UCSD-AML1 (cell line): ENCODE results near the gene NT5E.

Source experiments
- DNase-seq: peaks from one replicate; lab custom pipeline; 2025; ENCODE audit not compliant: unreplicated experiment; lab: John Stamatoyannopoulos, UW

The NT5E gene

GRCh38 chr6:85421181-85421580, 28.7 kb upstream of the NT5E start:
- DNase-seq = no peak

DNA sequence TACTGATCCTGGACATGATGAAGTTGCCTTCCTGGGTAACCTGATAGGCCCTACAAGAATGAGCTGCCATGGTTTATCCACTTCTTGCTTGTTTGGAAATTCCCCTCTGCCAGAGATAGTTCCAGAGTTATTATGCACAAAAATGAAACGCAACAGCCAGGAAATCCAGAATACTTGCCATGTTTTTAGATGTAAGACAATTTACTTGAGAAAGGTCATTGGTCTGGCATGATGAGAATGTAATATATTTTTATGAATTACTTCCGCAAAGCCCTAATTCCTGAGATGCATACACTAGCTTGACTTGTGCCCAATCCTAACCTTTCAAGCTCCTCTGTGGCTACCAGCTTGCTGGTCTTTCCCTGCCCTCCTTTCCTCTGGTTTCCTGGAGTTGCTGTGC, 27.9 kb upstream of the NT5E start:
- no peak for DNase-seq

DNA sequence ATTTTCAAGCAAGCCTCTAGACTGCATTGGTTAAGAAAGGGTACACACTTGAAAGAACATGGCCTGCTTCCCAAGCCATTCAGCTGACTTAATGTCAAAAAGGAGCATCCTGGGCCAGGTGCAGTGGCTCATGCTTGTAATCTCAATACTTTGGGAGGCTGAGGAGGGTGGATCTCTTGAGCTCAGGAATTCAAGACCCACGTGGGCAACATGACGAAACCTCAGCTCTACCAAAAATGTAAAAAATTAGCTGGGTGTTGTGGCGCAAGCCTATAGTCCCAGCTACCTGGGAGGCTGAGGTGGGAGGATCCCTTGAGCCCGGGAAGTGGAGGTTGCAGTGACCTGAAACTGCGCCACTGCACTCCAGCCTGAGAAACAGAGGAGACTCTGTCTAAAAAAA, 26.9 kb upstream of the NT5E start:
- no peak for DNase-seq

- no peak for DNase-seq
These were observed 24.9 kb upstream of the NT5E start for GRCh38 chr6:85424981-85425380.

GRCh38 chr6:85425997-85426396, 23.9 kb upstream of the NT5E start:
- DNase-seq = no peak

- no peak for DNase-seq
These were observed 21.4 kb upstream of the NT5E start for GRCh38 chr6:85428486-85428885.

DNA sequence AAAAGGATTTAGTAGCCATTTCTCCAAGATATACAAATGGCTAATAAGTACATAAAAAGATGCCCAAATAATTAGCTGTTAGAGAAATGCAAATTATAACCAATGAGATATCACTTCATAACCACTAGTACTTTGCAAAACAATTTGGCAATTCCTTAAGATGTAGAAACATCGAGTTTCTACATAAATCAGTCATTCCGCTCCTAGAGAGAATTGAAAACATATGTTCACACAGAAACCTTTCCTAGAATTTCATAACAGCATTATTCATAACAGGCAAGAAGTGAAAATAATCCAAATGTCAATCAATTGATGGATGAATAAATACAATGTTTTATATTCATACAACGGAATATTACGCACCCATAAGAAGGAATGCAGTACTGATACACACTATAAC, 20.5 kb upstream of the NT5E start:
- no peak for DNase-seq

DNA sequence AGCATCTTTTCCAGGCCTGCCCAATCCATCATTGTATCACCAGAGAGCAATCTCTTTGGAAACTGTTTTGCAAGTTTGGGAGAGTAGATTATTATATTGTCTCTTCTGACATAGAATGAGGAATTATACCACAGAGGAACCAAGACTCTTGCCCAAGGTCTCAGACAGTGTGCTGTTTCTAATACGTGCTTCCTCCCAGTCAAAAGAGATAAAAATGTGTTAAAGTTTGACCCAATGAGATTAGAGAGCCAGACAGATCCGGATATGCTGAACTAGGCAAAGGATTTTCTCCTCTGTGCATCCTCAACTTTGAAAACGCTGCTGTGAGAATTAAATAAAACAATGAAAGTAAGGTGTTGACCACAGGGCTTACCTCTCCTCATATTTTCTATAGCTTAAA, 18.6 kb upstream of the NT5E start:
- no peak for DNase-seq

GRCh38 chr6:85432554-85432953, 17.3 kb upstream of the NT5E start:
- no peak for DNase-seq

DNA sequence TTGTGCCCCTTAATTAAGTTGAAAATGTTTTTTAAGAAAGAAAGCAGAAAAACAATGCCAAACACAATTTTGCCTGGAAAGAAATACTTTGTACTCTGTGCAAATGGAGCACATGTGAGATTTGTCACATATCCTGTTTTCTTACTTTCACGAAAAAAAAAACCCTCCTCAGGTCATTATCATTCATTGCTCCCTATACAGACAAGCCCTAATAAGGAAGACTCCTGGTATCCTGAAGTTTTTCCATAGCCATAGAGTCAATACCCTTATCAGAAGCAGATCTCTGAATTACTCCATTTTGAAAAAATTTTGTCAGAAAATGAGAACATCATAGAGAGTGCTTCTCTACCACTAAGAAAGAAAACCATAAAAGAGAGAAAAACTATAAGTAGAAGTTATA, 14.0 kb upstream of the NT5E start:
- DNase-seq = no peak

GRCh38 chr6:85436411-85436810, 13.5 kb upstream of the NT5E start:
- DNase-seq = no peak

DNA sequence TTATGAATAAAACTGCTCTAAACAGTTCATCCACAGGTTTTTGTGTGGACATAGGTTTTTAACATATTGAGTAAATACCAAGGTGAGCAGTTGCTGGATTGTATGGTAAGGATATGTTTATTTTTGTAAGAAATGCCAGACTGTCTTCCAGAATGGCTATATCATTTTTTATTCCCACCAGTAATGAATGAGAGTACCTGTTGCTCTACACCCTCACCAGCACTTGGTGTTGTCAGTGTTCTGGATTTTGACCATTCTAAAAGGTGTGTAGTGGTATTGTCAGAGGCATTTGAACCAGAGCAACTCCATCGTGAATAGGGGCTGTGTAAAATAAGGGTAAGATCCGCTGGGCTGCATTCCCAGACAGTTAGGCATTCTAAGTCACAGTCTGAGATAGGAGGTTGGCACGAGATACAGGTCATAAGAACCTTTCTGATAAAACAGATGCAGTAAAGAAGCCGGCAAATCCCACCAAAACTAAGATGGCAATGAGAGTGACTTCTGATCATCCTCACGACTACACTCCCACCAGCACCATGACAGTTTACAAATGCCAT, 12.9 kb upstream of the NT5E start:
- no peak for DNase-seq

- no peak for DNase-seq
These were observed 6.3 kb upstream of the NT5E start for GRCh38 chr6:85443349-85444117.

DNA sequence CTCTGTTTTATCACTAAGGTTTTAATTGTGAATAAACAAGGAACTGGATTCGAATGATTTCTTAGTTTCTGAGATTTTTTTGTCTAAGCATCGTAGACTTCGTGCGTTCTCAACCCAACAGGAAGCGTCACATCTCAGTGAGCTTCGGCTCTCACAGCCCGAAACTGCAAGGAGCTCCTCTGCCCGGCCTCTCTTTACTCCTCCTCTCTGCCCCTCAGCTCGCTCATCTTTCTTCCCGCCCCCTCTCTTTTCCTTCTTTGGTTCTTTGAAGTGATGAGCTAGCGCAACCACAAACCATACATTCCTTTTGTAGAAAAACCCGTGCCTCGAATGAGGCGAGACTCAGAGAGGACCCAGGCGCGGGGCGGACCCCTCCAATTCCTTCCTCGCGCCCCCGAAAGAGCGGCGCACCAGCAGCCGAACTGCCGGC, 480 bp upstream of the NT5E start:
- DNase-seq = no peak

DNA sequence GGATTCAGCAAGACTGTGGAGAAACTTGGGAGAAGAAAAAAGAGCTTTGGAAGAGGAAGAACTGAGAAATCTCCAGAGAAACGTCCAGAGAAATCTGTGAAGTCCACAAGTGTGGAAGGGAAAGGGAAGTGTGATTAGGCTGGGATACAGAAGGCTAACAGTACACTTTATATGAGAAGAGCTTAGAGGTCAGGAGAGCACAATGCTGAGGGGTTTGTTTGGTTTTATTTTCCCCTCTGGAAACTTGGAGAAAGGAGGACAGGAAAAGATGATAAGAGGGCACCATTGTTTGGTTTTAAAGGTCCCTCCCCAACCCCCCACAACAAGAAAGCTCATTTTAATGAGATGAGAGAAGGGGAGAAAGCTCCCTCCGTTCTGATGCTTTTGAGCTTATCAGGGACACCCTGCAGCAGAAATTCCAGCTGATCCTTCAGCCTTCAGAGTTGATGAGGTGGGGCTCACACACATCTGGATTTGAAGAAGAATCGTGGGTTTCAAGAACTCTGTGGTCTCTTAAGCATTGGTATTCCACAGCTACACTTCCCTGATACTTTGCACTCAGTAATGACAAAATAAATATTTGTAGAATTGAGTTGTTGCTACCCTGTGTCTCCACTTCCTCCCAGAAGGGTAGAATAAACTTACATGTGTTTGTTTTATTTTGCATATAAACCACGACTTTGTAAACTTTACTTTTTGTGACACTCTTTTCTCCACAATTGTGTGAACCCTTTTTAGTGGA, 1.9 kb downstream of the NT5E start:
- no peak for DNase-seq

- no peak for DNase-seq
These were observed 2.6 kb downstream of the NT5E start for GRCh38 chr6:85452441-85452881.

GRCh38 chr6:85453052-85453451, 3.2 kb downstream of the NT5E start:
- DNase-seq = no peak

- no peak for DNase-seq
These were observed 3.6 kb downstream of the NT5E start for GRCh38 chr6:85453490-85453889.

GRCh38 chr6:85455471-85456026, 5.7 kb downstream of the NT5E start:
- no peak for DNase-seq

GRCh38 chr6:85456782-85457181, 6.9 kb downstream of the NT5E start:
- DNase-seq = no peak

GRCh38 chr6:85458184-85458583, 8.3 kb downstream of the NT5E start:
- peak; percentile 18 for DNase-seq

- no peak for DNase-seq
These were observed 8.9 kb downstream of the NT5E start for GRCh38 chr6:85458782-85459181.
